Keratinocyte (primary cell): Measurements from ENCODE around the gene P2RX7. TPM values are rescaled to one million over a fixed set of nuclear protein-coding genes. Genes with fewer than 3 reads are reported as not detected.

Experiments used
- DNase-seq: peaks from one replicate; pipeline ENCODE4 v3.0.0-alpha.2; 2011; ENCODE audit warnings: low read depth, missing footprints, low spot score
- FAIRE-seq: peaks from 2 replicates; lab custom pipeline; 2011; peaks lifted over from hg19 to GRCh38; lab: Jason Lieb, UNC
- H2AFZ ChIP-seq: 2 replicates; pipeline ENCODE4 v1.6.0; 2012; ENCODE audit warnings: low read length, control low read depth, inconsistent platforms; ENCODE audit not compliant: control insufficient read depth
- H3K27ac ChIP-seq: 2 replicates; pipeline ENCODE4 v1.5.1; 2011; ENCODE audit warnings: low read length; ENCODE audit not compliant: control insufficient read depth, insufficient read depth
- H3K27me3 ChIP-seq: 3 replicates; pipeline ENCODE4 v1.6.0; 2011; ENCODE audit warnings: low read length; ENCODE audit not compliant: control insufficient read depth, insufficient read depth; ENCODE audit errors: extremely low read depth
- H3K36me3 ChIP-seq, 2 experiments: 2 replicates in 1 of 2; 3 replicates in 1 of 2; pipeline ENCODE4 v1.5.1; 2011; ENCODE audit warnings: low read length in 2 of 2, mild to moderate bottlenecking in 1 of 2; ENCODE audit not compliant: control insufficient read depth in 2 of 2, insufficient read depth in 2 of 2; ENCODE audit errors: extremely low read depth in 1 of 2
- H3K4me1 ChIP-seq: 3 replicates; pipeline ENCODE4 v1.5.1; 2011; ENCODE audit warnings: low read length; ENCODE audit not compliant: control insufficient read depth, insufficient read depth; ENCODE audit errors: extremely low read depth
- H3K4me2 ChIP-seq: 3 replicates; pipeline ENCODE4 v1.6.0; 2011; ENCODE audit warnings: low read depth, low read length; ENCODE audit not compliant: control insufficient read depth, insufficient read depth; ENCODE audit errors: extremely low read depth
- H3K4me3 ChIP-seq, 3 experiments: fragments of 200-600 bp in 1 of 3; sonication (generic) in 1 of 3; 2 replicates in 2 of 3; 3 replicates in 1 of 3; pipeline ENCODE4 v1.5.1; 2011 to 2016; ENCODE audit warnings: low read length in 3 of 3, mild to moderate bottlenecking in 3 of 3, control low read depth in 2 of 3, inconsistent platforms in 1 of 3, low read depth in 1 of 3, mixed read lengths in 1 of 3, mixed run types in 1 of 3, moderate library complexity in 1 of 3; ENCODE audit not compliant: control insufficient read depth in 2 of 3, insufficient read depth in 2 of 3; ENCODE audit errors: extremely low read depth in 1 of 3
- H3K79me2 ChIP-seq: 2 replicates; pipeline ENCODE4 v1.6.0; 2012; ENCODE audit warnings: low read length; ENCODE audit not compliant: control insufficient read depth, insufficient read depth
- H3K9ac ChIP-seq: 3 replicates; pipeline ENCODE4 v1.6.0; 2011; ENCODE audit warnings: low read length; ENCODE audit not compliant: control insufficient read depth, insufficient read depth; ENCODE audit errors: extremely low read depth
- H3K9me1 ChIP-seq: 3 replicates; pipeline ENCODE4 v1.6.0; 2011; ENCODE audit warnings: low read length; ENCODE audit not compliant: control insufficient read depth, insufficient read depth; ENCODE audit errors: extremely low read depth
- H3K9me3 ChIP-seq: 2 replicates; pipeline ENCODE4 v1.5.1; 2012; ENCODE audit warnings: low read depth, low read length; ENCODE audit not compliant: control insufficient read depth
- H4K20me1 ChIP-seq: 3 replicates; pipeline ENCODE4 v1.6.0; 2011; ENCODE audit warnings: low read length; ENCODE audit not compliant: control insufficient read depth, insufficient read depth; ENCODE audit errors: extremely low read depth
- EZH2 ChIP-seq: IDR thresholded peaks from one replicate; pipeline ENCODE4 v1.6.1; 2012; ENCODE audit warnings: inconsistent platforms, mild to moderate bottlenecking, low read length, moderate library complexity
- dilution Hi-C: fragments of 300-500 bp; cut with MboI; formaldehyde crosslinking; loops from one replicate; pipeline ENCODE4 v1.7.0; 2020; ENCODE audit warnings: low sequenced_read_pairs; ENCODE audit not compliant: extremely low pct_ligation_motif_present
- polyA plus RNA-seq, 5 experiments: library from polyadenylated mRNA; depleted of rRNA in 3 of 5; stranded (reverse) in 3 of 5; stranded (forward) in 1 of 5; unstranded in 1 of 5; fragments of >200 nt; gene quantifications; 1 replicate in 1 of 5; 2 replicates in 3 of 5; 3 replicates in 1 of 5; pipeline versions ENCODE4 v1.2.1 to v1.2.3, GENCODE V29; 2011 to 2012; ENCODE audit warnings: missing spikeins in 2 of 5, low read depth in 1 of 5, low replicate concordance in 1 of 5
- TF ChIP-seq, protein P1 (sequence below), 3 experiments: IDR thresholded peaks in 1 of 3; conservative IDR thresholded peaks in 1 of 3; optimal IDR thresholded peaks in 1 of 3; 2 replicates in 2 of 3; 3 replicates in 1 of 3; pipeline versions ENCODE3 to v1.5.1; 2011; ENCODE audit warnings: low read length in 3 of 3, mild to moderate bottlenecking in 3 of 3, moderate library complexity in 2 of 3, control low read depth in 1 of 3, inconsistent platforms in 1 of 3; ENCODE audit not compliant: insufficient read depth in 2 of 3; ENCODE audit errors: extremely low read depth in 1 of 3

P2RX7 gene
- polyA plus RNA-seq, 1 donor (not counting 4 experiments of a cell fraction or from before 2014, with no cell fraction given): 0.20 TPM

DNA sequence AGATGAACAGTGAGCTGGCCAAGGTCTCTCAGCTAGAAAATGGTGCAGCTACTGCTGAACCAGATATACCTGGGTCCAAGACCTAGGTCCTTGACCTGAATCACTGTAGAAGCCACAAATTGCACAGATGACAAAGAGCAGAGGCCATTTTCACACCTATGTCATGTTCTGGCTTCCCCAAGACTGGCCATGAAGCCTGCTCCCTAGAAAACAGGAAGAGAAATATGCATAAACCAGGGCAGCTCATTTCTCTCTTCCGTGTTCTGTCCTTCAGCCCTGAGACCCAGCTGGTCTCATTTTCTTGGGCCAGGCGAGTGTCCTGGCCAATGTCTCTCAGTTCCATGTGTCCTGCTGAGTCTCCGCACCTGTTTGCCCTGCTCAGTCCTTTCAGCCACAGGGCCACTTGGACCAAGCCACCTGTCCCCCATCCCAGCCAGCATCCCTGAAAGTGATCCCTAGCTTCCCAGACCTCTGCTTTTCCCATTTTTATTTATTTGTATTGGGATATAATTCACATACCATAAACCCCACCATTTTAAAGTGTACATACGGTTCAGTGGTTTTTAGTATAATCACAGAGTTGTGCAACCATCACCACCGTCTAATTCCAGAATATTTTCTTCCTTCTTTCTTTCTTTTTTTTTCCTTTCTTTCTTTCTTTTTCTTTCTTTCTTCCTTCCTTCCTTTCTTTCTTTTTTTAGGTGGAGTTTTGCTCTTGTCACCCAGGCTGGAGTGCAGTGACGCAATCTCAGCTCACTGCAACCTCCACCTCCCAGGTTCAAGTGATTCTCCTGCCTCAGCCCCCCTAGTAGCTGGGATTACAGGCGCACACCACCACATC lies 27.0 kb downstream of the P2RX7 start:
- Histone ChIP-seq H3K4me3 (no peak overlapping the region), H3K27ac (no peak overlapping the region), H3K4me1 (no peaks in the 10 kb centered on the region), H3K36me3 (no peaks in the 10 kb centered on the region), H3K27me3 (peaks cover 2% of the 10 kb centered on the region), H4K20me1 (no peaks in the 10 kb centered on the region), H2AFZ (no peak overlapping the region), H3K9me3 (peaks cover 2% of the 10 kb centered on the region), H3K9me1 (no peaks in the 10 kb centered on the region), H3K79me2 (no peaks in the 10 kb centered on the region), H3K9ac (no peak overlapping the region), H3K4me2 (no peak overlapping the region)
- DNase-seq: no peak
- dilution Hi-C loops: no loop called here
- TF ChIP-seq, protein P1, sequence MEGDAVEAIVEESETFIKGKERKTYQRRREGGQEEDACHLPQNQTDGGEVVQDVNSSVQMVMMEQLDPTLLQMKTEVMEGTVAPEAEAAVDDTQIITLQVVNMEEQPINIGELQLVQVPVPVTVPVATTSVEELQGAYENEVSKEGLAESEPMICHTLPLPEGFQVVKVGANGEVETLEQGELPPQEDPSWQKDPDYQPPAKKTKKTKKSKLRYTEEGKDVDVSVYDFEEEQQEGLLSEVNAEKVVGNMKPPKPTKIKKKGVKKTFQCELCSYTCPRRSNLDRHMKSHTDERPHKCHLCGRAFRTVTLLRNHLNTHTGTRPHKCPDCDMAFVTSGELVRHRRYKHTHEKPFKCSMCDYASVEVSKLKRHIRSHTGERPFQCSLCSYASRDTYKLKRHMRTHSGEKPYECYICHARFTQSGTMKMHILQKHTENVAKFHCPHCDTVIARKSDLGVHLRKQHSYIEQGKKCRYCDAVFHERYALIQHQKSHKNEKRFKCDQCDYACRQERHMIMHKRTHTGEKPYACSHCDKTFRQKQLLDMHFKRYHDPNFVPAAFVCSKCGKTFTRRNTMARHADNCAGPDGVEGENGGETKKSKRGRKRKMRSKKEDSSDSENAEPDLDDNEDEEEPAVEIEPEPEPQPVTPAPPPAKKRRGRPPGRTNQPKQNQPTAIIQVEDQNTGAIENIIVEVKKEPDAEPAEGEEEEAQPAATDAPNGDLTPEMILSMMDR (optimal IDR thresholded peaks at IDR 0.05 in 1 of 3, IDR thresholded peaks at IDR 0.05 in 1 of 3, conservative IDR thresholded peaks at IDR 0.05 in 1 of 3; ENCODE audit: extremely low read depth in 1 of 3, insufficient read depth in 2 of 3, low read length in 3 of 3): no peak
- TF ChIP-seq EZH2: no peak
- FAIRE-seq: no peak

GRCh38 chr12:121162384-121162783 lies 29.7 kb downstream of the P2RX7 start:
- no peak overlapping the region for H3K4me3 ChIP-seq
- H2AFZ ChIP-seq: no peak overlapping the region
- no peak overlapping the region for H3K27ac ChIP-seq
- no peaks in the 10 kb centered on the region for H3K79me2 ChIP-seq
- no peaks in the 10 kb centered on the region for H3K9me1 ChIP-seq
- dilution Hi-C loops: no loop called here
- FAIRE-seq: no peak
- no peak overlapping the region for H3K4me2 ChIP-seq
- H3K4me1 ChIP-seq: no peaks in the 10 kb centered on the region
- H3K27me3 ChIP-seq: peaks cover 3% of the 10 kb centered on the region
- no peak for DNase-seq
- peaks cover 2% of the 10 kb centered on the region for H3K9me3 ChIP-seq
- no peak overlapping the region for H3K9ac ChIP-seq
- TF ChIP-seq EZH2: no peak
- TF ChIP-seq, protein P1 (optimal IDR thresholded peaks at IDR 0.05 in 1 of 3, IDR thresholded peaks at IDR 0.05 in 1 of 3, conservative IDR thresholded peaks at IDR 0.05 in 1 of 3; ENCODE audit: extremely low read depth in 1 of 3, insufficient read depth in 2 of 3, low read length in 3 of 3): no peak
- no peaks in the 10 kb centered on the region for H3K36me3 ChIP-seq
- no peaks in the 10 kb centered on the region for H4K20me1 ChIP-seq
